GM10248 (cell line): ENCODE data around the gene CACNG4.
A peak's percentile ranks its signal among the peaks of the same experiment; 100 is the strongest.

Source experiments
- CTCF ChIA-PET: fragments of 300-600 bp; sonication (Branson Sonifier 250); formaldehyde crosslinking; extraction: SDS; loops from one replicate; lab custom pipeline; 2021; ENCODE audit warnings: antibody characterized with exemption; lab: Yijun Ruan, JAX
- POLR2A ChIA-PET: fragments of 350-650 bp; sonication (Branson Sonifier 250); formaldehyde crosslinking; extraction: SDS; loops from one replicate; lab custom pipeline; 2020; ENCODE audit warnings: antibody characterized with exemption; lab: Yijun Ruan, JAX
- DNase-seq: peaks from one replicate; pipeline ENCODE4 v3.0.0; 2012; ENCODE audit errors: extremely low spot score
- CTCF ChIP-seq: IDR thresholded peaks from 2 replicates; pipeline ENCODE4 v1.5.1; 2012; ENCODE audit warnings: mild to moderate bottlenecking, low read depth; ENCODE audit errors: extremely low read depth, missing control alignments, control extremely low read depth

CACNG4 gene

DNA sequence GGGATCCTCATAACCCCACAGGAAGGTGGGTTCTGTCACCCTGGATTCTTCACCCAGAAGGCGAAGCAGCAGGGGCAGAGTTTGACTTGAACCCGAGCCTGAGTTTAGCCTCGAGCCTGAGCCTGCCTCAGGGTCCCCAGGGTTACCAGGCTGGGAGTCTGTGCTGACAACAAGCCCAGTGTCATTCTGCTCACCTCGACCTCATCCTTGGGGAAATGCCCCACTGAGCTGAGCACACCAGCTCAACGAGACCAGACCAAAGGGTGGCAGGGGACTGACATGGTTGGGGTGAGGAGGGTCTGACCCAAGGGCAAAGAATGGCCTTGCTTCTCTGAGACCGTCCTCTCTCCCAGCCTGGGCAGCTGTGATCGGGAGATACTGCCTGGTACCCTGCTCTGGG lies 20.2 kb downstream of the CACNG4 start:
- ChIA-PET POLR2A (no interaction called here), CTCF (no interaction called here)
- TF ChIP-seq CTCF = no peak
- DNase-seq = no peak

DNA sequence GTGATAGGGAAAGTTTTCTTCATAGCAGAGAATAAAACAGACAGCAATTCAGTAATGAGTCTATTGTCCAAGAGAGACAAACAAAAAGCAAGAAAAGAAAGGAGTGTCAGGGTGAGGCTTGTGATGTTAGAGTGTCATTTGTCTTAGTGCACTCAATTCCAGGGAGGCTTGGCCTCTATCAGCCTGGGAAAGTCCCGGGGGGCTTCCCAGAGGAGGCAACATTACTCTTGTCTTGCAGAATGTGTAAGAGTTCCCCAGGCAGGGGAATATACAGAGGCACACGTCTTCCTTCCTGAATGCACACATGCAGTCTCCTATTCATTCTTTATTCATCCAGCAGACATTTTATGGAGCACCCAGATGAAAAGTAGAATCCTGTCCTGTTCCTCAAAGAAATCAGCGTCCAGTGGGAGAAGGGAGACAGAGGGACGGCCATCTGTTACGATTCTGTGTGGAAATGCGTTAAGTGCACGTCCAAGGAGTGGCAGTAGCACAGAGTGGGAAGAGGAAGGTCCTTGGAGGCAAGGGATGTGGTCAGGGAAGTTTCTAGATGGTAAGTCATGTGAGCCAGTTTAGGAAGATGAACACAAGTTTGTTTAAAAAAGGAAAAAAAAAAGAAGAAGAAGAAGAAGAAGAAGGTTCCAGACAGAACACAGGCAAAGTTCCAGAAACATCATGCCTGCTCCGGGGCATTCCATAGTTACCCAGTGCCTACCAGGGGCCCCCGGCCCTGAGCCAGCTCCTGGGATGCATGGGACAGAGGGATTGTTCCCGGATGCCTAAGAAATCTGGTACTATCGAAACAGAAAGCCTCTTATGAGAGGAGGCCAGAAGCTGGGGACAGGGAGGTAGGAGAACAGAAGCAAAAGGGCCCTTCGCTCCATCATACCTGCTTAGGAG lies 21.1 kb downstream of the CACNG4 start:
- no peak for TF ChIP-seq CTCF
- peak; percentile 57 for DNase-seq
- ChIA-PET CTCF (no interaction called here), POLR2A (interaction anchor here (0.6 kb wide), 1 partner anchor 728 kb away, joined by 3 read pairs; no protein-coding TSS in a partner anchor)

- ChIA-PET CTCF (interaction anchor here (2.1 kb wide), 1 partner anchor 19 kb away, joined by 7 read pairs; no protein-coding TSS in a partner anchor), POLR2A (no interaction called here)
- DNase-seq = no peak
- TF ChIP-seq CTCF = no peak
Observed at GRCh38 chr17:66986659-66987058, 22.2 kb downstream of the CACNG4 start.

- ChIA-PET POLR2A (no interaction called here), CTCF (interaction anchor here (1.2 to 2.1 kb wide), 2 partner anchors 16 to 19 kb away, joined by 3 to 7 read pairs; no protein-coding TSS in a partner anchor)
- no peak for TF ChIP-seq CTCF
- no peak for DNase-seq
Observed at GRCh38 chr17:66987059-66987616, 22.6 kb downstream of the CACNG4 start.

DNA sequence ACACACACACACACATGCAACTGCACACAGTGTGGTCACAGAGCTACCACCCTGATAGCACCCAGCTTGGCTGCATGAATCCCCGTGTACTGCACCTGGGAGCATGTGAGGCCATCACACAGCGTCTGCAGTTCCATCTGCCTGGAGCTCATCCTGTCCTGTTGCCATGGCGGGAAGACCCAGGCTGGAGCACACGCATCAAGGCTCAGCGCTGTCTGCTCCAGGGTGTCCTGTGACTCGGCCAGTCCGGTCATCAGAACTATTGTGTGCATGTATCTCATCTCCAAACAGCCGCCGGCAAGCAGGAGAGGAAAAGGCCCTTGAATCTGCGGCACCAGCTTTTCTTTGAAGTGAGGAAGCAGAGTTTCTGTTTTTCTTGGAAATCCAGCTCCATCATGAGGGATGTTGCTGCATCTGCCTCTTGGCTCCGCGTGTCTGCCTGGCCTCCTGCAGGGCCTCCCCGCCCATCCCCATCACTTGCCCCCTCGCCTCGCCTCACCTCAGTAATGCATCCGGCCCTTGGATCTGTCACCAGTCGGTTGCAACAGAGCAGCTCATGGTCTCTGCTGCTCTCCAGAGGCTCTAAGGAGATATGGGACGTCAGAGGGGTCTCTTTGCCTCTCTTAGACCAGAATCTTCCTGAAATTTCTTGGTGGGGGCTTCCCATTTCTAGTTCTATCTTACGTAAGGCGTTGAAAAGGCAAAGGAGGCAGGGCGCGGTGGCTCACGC lies 23.7 kb downstream of the CACNG4 start:
- POLR2A ChIA-PET = no interaction called here
- CTCF ChIA-PET = interaction anchor here (1.2 to 2.1 kb wide), 3 partner anchors 11 to 18 kb away, joined by 3 to 7 read pairs (median 4); no protein-coding TSS in a partner anchor
- TF ChIP-seq CTCF = no peak
- DNase-seq = no peak

DNA sequence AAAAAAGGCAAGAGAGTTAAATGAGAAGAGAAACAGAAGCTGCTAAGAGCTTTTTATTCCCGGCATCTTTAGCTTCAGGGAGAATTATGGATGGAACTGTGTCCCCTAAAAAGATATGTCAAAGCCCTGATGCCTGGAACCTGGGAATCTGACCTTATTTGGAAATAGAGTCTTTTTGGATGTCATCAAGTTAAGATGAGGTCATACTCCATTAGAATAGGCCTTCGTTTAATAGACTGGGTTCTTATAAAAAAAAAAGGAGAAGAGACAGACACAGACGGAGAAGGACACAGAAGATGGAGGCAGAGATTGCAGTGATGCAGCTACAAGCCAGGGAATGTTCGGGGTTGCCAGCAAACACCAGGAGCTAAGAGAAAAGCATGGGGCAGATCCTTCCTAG lies 24.6 kb downstream of the CACNG4 start:
- ChIA-PET POLR2A (no interaction called here), CTCF (interaction anchor here (1.2 kb wide), 1 partner anchor 12 kb away, joined by 4 read pairs; no protein-coding TSS in a partner anchor)

More for the DNA sequence above, 24.6 kb downstream of the CACNG4 start:
- DNase-seq = no peak
- no peak for TF ChIP-seq CTCF
